HCT116 (cell line): Measurements from ENCODE around the gene BIN2. TPM values are rescaled to one million over a fixed set of nuclear protein-coding genes. Genes with fewer than 3 reads are reported as not detected.

ENCODE experiments used
- ATAC-seq: fragments of 200-7000 bp; cut with Tn5 transposase; 2 replicates; pipeline ENCODE4 v1.9.1; 2020; ENCODE audit warnings: mild to moderate bottlenecking, moderate library complexity
- BruUV-seq: library from RNA; stranded (reverse); fragments of 400-500 nt; replicated peaks from 2 replicates; lab custom pipeline; 2021; lab: Mats Ljungman, UMichigan
- CTCF ChIA-PET: fragments of 300-600 bp; sonication (Branson Sonifier 250); formaldehyde crosslinking; loops from one replicate; lab custom pipeline; 2021; ENCODE audit warnings: antibody characterized with exemption; lab: Charles Lee
- POLR2A ChIA-PET: fragments of 300-600, 350-600 bp; sonication (Branson Sonifier 250); formaldehyde crosslinking; loops from one replicate; lab custom pipeline; 2021; ENCODE audit warnings: antibody characterized with exemption; lab: Charles Lee
- RAD21 ChIA-PET, 2 experiments: fragments of 300-600 bp; sonication (Branson Sonifier 250); formaldehyde crosslinking; loops; one replicate each; lab custom pipeline; 2023; ENCODE audit warnings: low total read pairs in 2 of 2; ENCODE audit not compliant: uncharacterized antibody in 2 of 2, unreplicated experiment in 2 of 2, low non-redundant PET in 1 of 2; lab: Charles Lee
- DNase-seq: peaks from one replicate; pipeline ENCODE4 v3.0.0-alpha.2; 2010; ENCODE audit warnings: low read depth, low spot score
- H2AFZ ChIP-seq: fragments of 200-600 bp; shearing (Covaris generic), sonication (generic); 2 replicates; pipeline ENCODE4 v1.6.1; 2017; ENCODE audit warnings: low read depth, mixed run types, mixed read lengths, antibody characterized with exemption, low read length; ENCODE audit not compliant: poor library complexity, severe bottlenecking
- H3K27ac ChIP-seq: 2 replicates; pipeline ENCODE4 v1.5.1; 2012; ENCODE audit warnings: low read depth, low read length
- H3K27me3 ChIP-seq: fragments of 200-600 bp; sonication (generic); 2 replicates; pipeline ENCODE4 v1.6.1; 2016; ENCODE audit warnings: mixed run types, low read length, mixed read lengths; ENCODE audit not compliant: insufficient read depth
- H3K36me3 ChIP-seq, 2 experiments: fragments of 200-500 bp in 1 of 2; fragments of 200-600 bp in 1 of 2; sonication (Bioruptor generic) in 1 of 2; sonication (generic) in 1 of 2; 2 replicates each; pipeline versions ENCODE4 v1.5.1 to v1.6.1; 2014 to 2016; ENCODE audit warnings: low read length in 2 of 2, inconsistent platforms in 1 of 2, mixed read lengths in 1 of 2, mixed run types in 1 of 2; ENCODE audit not compliant: insufficient read depth in 2 of 2, control insufficient read depth in 1 of 2
- H3K4me1 ChIP-seq, 2 experiments: fragments of 200-600 bp in 1 of 2; sonication (generic) in 1 of 2; 2 replicates each; pipeline versions ENCODE4 v1.5.1 to v1.6.1; 2012 to 2017; ENCODE audit warnings: low read length in 2 of 2, inconsistent platforms in 1 of 2, mild to moderate bottlenecking in 1 of 2, mixed read lengths in 1 of 2, mixed run types in 1 of 2, moderate library complexity in 1 of 2; ENCODE audit not compliant: insufficient read depth in 2 of 2, control insufficient read depth in 1 of 2
- H3K4me2 ChIP-seq: fragments of 200-600 bp; sonication (generic); 2 replicates; pipeline ENCODE4 v1.6.1; 2017; ENCODE audit warnings: mixed run types, low read length, mixed read lengths
- H3K4me3 ChIP-seq, 2 experiments: fragments of 200-600 bp in 1 of 2; sonication (generic) in 1 of 2; replicated peaks in 1 of 2; 2 replicates each; pipeline ENCODE4 v1.5.1; 2011 to 2016; ENCODE audit warnings: low read length in 2 of 2, control low read depth in 1 of 2, low read depth in 1 of 2, mild to moderate bottlenecking in 1 of 2, mixed read lengths in 1 of 2, mixed run types in 1 of 2
- H3K79me2 ChIP-seq: fragments of 200-600 bp; sonication (generic); 2 replicates; pipeline ENCODE4 v1.6.1; 2017; ENCODE audit warnings: mild to moderate bottlenecking, mixed run types, low read length, moderate library complexity, mixed read lengths; ENCODE audit not compliant: insufficient read depth
- H3K9ac ChIP-seq: fragments of 200-600 bp; sonication (generic); 2 replicates; pipeline ENCODE4 v1.6.1; 2016; ENCODE audit warnings: low read length, mixed read lengths
- H3K9me2 ChIP-seq: fragments of 200-600 bp; sonication (generic), shearing (Covaris generic); 2 replicates; pipeline ENCODE4 v1.6.1; 2017; ENCODE audit warnings: mixed run types, mild to moderate bottlenecking, moderate library complexity; ENCODE audit not compliant: insufficient read depth
- H3K9me3 ChIP-seq, 2 experiments: fragments of 200-500 bp in 1 of 2; fragments of 200-600 bp in 1 of 2; sonication (Bioruptor generic) in 1 of 2; sonication (generic) in 1 of 2; 2 replicates each; pipeline ENCODE4 v1.6.1; 2014 to 2017; ENCODE audit warnings: low read length in 2 of 2, mixed read lengths in 2 of 2, inconsistent platforms in 1 of 2, low read depth in 1 of 2, mild to moderate bottlenecking in 1 of 2, mixed run types in 1 of 2, moderate library complexity in 1 of 2; ENCODE audit not compliant: control insufficient read depth in 1 of 2, insufficient read depth in 1 of 2
- H4K20me1 ChIP-seq: fragments of 200-600 bp; sonication (generic), shearing (Covaris generic); 2 replicates; pipeline ENCODE4 v1.6.1; 2017; ENCODE audit warnings: mixed run types, mild to moderate bottlenecking, moderate library complexity; ENCODE audit not compliant: insufficient read depth
- ATF3 ChIP-seq: IDR thresholded peaks from 2 replicates; pipeline ENCODE4 v1.6.1; 2012
- CEBPB ChIP-seq: IDR thresholded peaks from 2 replicates; pipeline ENCODE4 v1.6.1; 2012; ENCODE audit warnings: low read depth
- CTCF ChIP-seq, 3 experiments: fragments of 200-600 bp in 1 of 3; sonication (generic) in 1 of 3; IDR thresholded peaks in 2 of 3; conservative IDR thresholded peaks in 1 of 3; 2 replicates each; pipeline ENCODE4 v1.5.1; 2012 to 2017; ENCODE audit warnings: low read depth in 2 of 3, low read length in 2 of 3, antibody characterized with exemption in 1 of 3, borderline replicate concordance in 1 of 3, control low read depth in 1 of 3, mild to moderate bottlenecking in 1 of 3, mixed read lengths in 1 of 3, mixed run types in 1 of 3, moderate library complexity in 1 of 3; ENCODE audit not compliant: insufficient read depth in 1 of 3
- EZH2 ChIP-seq: fragments of 200-600 bp; sonication (generic); IDR thresholded peaks from 2 replicates; pipeline ENCODE4 v1.6.1; 2017; ENCODE audit warnings: antibody characterized with exemption, mixed run types
- EZH2phosphoT487 ChIP-seq: fragments of 200-600 bp; IDR thresholded peaks from 2 replicates; pipeline ENCODE4 v1.6.1; 2018; ENCODE audit warnings: antibody characterized with exemption, borderline replicate concordance
- FOSL1 ChIP-seq: IDR thresholded peaks from 2 replicates; pipeline ENCODE4 v1.6.1; 2012; ENCODE audit warnings: low read depth
- MAX ChIP-seq: IDR thresholded peaks from 2 replicates; pipeline ENCODE4 v1.6.1; 2012
- POLR2A ChIP-seq: IDR thresholded peaks from 2 replicates; pipeline ENCODE4 v1.7.0; 2011; ENCODE audit warnings: borderline replicate concordance; ENCODE audit not compliant: insufficient read depth, insufficient read length; ENCODE audit errors: extremely low read depth
- POLR2AphosphoS5 ChIP-seq: IDR thresholded peaks from 2 replicates; pipeline ENCODE4 v1.6.1; 2011; ENCODE audit warnings: mild to moderate bottlenecking, low read depth, low read length, moderate library complexity
- RAD21 ChIP-seq: IDR thresholded peaks from 2 replicates; pipeline ENCODE4 v1.6.1; 2012; ENCODE audit warnings: low read depth, mild to moderate bottlenecking
- SIN3A ChIP-seq: IDR thresholded peaks from 2 replicates; pipeline ENCODE4 v1.6.1; 2012; ENCODE audit warnings: low read depth
- SP1 ChIP-seq: IDR thresholded peaks from 2 replicates; pipeline ENCODE4 v1.6.1; 2012; ENCODE audit warnings: low read depth
- SRF ChIP-seq: IDR thresholded peaks from 2 replicates; pipeline ENCODE4 v1.6.1; 2012; ENCODE audit warnings: low read depth
- YY1 ChIP-seq: IDR thresholded peaks from 2 replicates; pipeline ENCODE4 v1.6.1; 2011; ENCODE audit warnings: low read length, low read depth, moderate library complexity, mild to moderate bottlenecking; ENCODE audit not compliant: insufficient replicate concordance; ENCODE audit errors: extremely low read depth
- ZBTB33 ChIP-seq: IDR thresholded peaks from 2 replicates; pipeline ENCODE4 v1.6.1; 2011; ENCODE audit warnings: mild to moderate bottlenecking, low read length, moderate library complexity; ENCODE audit not compliant: insufficient replicate concordance; ENCODE audit errors: extremely low read depth
- intact Hi-C: fragments of 100-400 bp; cut with micrococcal nuclease; formaldehyde crosslinking; loops from 2 replicates; pipeline ENCODE4 v1.10.0; 2022
- total RNA-seq: library from RNA; stranded (reverse); gene quantifications from one replicate; pipeline ENCODE4 v1.2.1, GENCODE V29; 2021; ENCODE audit not compliant: unreplicated experiment
- TF ChIP-seq, protein P1 (sequence below): IDR thresholded peaks from 2 replicates; pipeline ENCODE4 v1.6.1; 2012; ENCODE audit warnings: low read depth

Gene BIN2
- total RNA-seq, 1 experiment from 2014 or later = 0.22 TPM

- H3K27ac ChIP-seq = no peak overlapping the region
Measured at GRCh38 chr12:51323317-51323960, 535 bp downstream of the BIN2 start.

More at GRCh38 chr12:51323317-51323960, 535 bp downstream of the BIN2 start:
- DNase-seq = no peak
- Histone ChIP-seq H4K20me1 (no peaks in the 10 kb centered on the region), H3K9me3 (no peaks in the 10 kb centered on the region), H3K9ac (no peak overlapping the region), H3K79me2 (no peaks in the 10 kb centered on the region), H2AFZ (no peak overlapping the region), H3K4me3 (no peak overlapping the region), H3K4me2 (no peak overlapping the region), H3K9me2 (no peaks in the 10 kb centered on the region), H3K4me1 (no peaks in the 10 kb centered on the region), H3K36me3 (no peaks in the 10 kb centered on the region), H3K27me3 (no peaks in the 10 kb centered on the region)
- BruUV-seq = no TSS peak
- ChIA-PET POLR2A (no interaction called here), RAD21 (no interaction called here), CTCF (no interaction called here)
- intact Hi-C loops = no loop called here
- TF ChIP-seq POLR2A (no peak), CTCF (IDR thresholded peaks at IDR 0.05 in 2 of 3, conservative IDR thresholded peaks at IDR 0.05 in 1 of 3; ENCODE audit: borderline replicate concordance in 1 of 3, insufficient read depth in 1 of 3, low read depth in 2 of 3, low read length in 2 of 3) (no peak), MAX (no peak), FOSL1 (no peak), YY1 (no peak), EZH2 (no peak), ZBTB33 (no peak), ATF3 (no peak), SIN3A (no peak), RAD21 (no peak), EZH2phosphoT487 (no peak), POLR2AphosphoS5 (no peak), SP1 (no peak), CEBPB (no peak), SRF (no peak)
- TF ChIP-seq, protein P1, sequence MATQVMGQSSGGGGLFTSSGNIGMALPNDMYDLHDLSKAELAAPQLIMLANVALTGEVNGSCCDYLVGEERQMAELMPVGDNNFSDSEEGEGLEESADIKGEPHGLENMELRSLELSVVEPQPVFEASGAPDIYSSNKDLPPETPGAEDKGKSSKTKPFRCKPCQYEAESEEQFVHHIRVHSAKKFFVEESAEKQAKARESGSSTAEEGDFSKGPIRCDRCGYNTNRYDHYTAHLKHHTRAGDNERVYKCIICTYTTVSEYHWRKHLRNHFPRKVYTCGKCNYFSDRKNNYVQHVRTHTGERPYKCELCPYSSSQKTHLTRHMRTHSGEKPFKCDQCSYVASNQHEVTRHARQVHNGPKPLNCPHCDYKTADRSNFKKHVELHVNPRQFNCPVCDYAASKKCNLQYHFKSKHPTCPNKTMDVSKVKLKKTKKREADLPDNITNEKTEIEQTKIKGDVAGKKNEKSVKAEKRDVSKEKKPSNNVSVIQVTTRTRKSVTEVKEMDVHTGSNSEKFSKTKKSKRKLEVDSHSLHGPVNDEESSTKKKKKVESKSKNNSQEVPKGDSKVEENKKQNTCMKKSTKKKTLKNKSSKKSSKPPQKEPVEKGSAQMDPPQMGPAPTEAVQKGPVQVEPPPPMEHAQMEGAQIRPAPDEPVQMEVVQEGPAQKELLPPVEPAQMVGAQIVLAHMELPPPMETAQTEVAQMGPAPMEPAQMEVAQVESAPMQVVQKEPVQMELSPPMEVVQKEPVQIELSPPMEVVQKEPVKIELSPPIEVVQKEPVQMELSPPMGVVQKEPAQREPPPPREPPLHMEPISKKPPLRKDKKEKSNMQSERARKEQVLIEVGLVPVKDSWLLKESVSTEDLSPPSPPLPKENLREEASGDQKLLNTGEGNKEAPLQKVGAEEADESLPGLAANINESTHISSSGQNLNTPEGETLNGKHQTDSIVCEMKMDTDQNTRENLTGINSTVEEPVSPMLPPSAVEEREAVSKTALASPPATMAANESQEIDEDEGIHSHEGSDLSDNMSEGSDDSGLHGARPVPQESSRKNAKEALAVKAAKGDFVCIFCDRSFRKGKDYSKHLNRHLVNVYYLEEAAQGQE = no peak
- no peak for ATAC-seq
